Immature natural killer cell (primary cell): ENCODE data around the gene SH3BP4. TPM values are rescaled to one million over a fixed set of nuclear protein-coding genes. Genes with fewer than 3 reads are reported as not detected.

Experiments used
- DNase-seq, 3 donors: peaks; one replicate each; pipeline ENCODE4 v3.0.0; 2022; ENCODE audit warnings: mixed read lengths in 1 of 3
- H3K27ac Mint-ChIP-seq, 6 donors: one replicate each; pipeline ENCODE4 v1.8.0; 2020; ENCODE audit warnings: mixed read lengths in 6 of 6, mild to moderate bottlenecking in 5 of 6, inconsistent platforms in 4 of 6, moderate library complexity in 3 of 6
- H3K27me3 Mint-ChIP-seq, 3 donors: one replicate each; pipeline ENCODE4 v1.8.0; 2020 to 2021; ENCODE audit warnings: low read depth in 3 of 3, mild to moderate bottlenecking in 3 of 3, mixed read lengths in 3 of 3, moderate library complexity in 3 of 3, inconsistent platforms in 1 of 3
- H3K36me3 Mint-ChIP-seq, 3 donors: one replicate each; pipeline ENCODE4 v1.8.0; 2020; ENCODE audit warnings: mixed read lengths in 3 of 3, inconsistent platforms in 2 of 3, mild to moderate bottlenecking in 2 of 3
- H3K4me1 Mint-ChIP-seq, 2 donors: one replicate each; pipeline ENCODE4 v1.8.0; 2020; ENCODE audit warnings: inconsistent platforms in 2 of 2, mild to moderate bottlenecking in 2 of 2, mixed read lengths in 2 of 2, moderate library complexity in 1 of 2
- H3K4me3 Mint-ChIP-seq, 5 donors: one replicate each; pipeline ENCODE4 v1.8.0; 2020; ENCODE audit warnings: mild to moderate bottlenecking in 5 of 5, mixed read lengths in 5 of 5, inconsistent platforms in 3 of 5, moderate library complexity in 3 of 5
- H3K9me3 Mint-ChIP-seq, 6 donors: one replicate each; pipeline ENCODE4 v1.8.0; 2020; ENCODE audit warnings: mild to moderate bottlenecking in 6 of 6, mixed read lengths in 6 of 6, inconsistent platforms in 4 of 6, moderate library complexity in 3 of 6
- polyA plus RNA-seq, 3 donors: library from polyadenylated mRNA; unstranded; fragments of 300-500 nt; fragmentation: Illumina TruSeq; gene quantifications; one replicate each; pipeline ENCODE4 v1.2.3, GENCODE V29; 2021

Gene SH3BP4
- polyA plus RNA-seq, 3 donors from 2014 or later, result 0.83 to 3.5 (median 2.3) TPM

- no peaks in the 10 kb centered on the region for H3K36me3 Mint-ChIP-seq
- H3K27me3 Mint-ChIP-seq, result peaks cover 15 to 28% (median 18%) of the 10 kb centered on the region in 3 donors
- peaks cover 0 to 12% of the 10 kb centered on the region in 2 donors for H3K4me1 Mint-ChIP-seq
- H3K9me3 Mint-ChIP-seq, result no peaks in the 10 kb centered on the region
- H3K4me3 Mint-ChIP-seq, result peak overlapping the region; percentile 51 to 71 (median 64)
- no peak overlapping the region for H3K27ac Mint-ChIP-seq
- no peak for DNase-seq
Measured at GRCh38 chr2:234952270-234953115, 676 bp downstream of the SH3BP4 start.

GRCh38 chr2:234953116-234954031 lies 1.6 kb downstream of the SH3BP4 start:
- Mint-ChIP-seq H3K4me3 (peak overlapping the region; percentile 37 to 71 (median 62)), H3K36me3 (no peaks in the 10 kb centered on the region), H3K27me3 (peaks cover 18 to 28% (median 19%) of the 10 kb centered on the region in 3 donors), H3K9me3 (no peaks in the 10 kb centered on the region), H3K4me1 (peaks cover 0 to 12% of the 10 kb centered on the region in 2 donors), H3K27ac (no peak overlapping the region)
- no peak for DNase-seq

- Mint-ChIP-seq H3K27ac (no peak overlapping the region), H3K27me3 (peaks cover 19 to 30% (median 20%) of the 10 kb centered on the region in 3 donors), H3K4me3 (peak overlapping the region in 2 of 5 donors; percentile 5 to 20), H3K4me1 (peaks cover 0 to 12% of the 10 kb centered on the region in 2 donors), H3K9me3 (no peaks in the 10 kb centered on the region), H3K36me3 (no peaks in the 10 kb centered on the region)
- DNase-seq, result no peak
Measured at GRCh38 chr2:234954551-234954992, 2.8 kb downstream of the SH3BP4 start.

- H3K4me1 Mint-ChIP-seq, result peaks cover 0 to 12% of the 10 kb centered on the region in 2 donors
- no peak for DNase-seq
- H3K9me3 Mint-ChIP-seq, result no peaks in the 10 kb centered on the region
- H3K27me3 Mint-ChIP-seq, result peaks cover 15 to 25% (median 19%) of the 10 kb centered on the region in 3 donors
- no peak overlapping the region for H3K4me3 Mint-ChIP-seq
- no peak overlapping the region for H3K27ac Mint-ChIP-seq
- no peaks in the 10 kb centered on the region for H3K36me3 Mint-ChIP-seq
Measured at GRCh38 chr2:234955091-234955591, 3.3 kb downstream of the SH3BP4 start.

GRCh38 chr2:234955971-234956509 lies 4.2 kb downstream of the SH3BP4 start:
- no peaks in the 10 kb centered on the region for H3K36me3 Mint-ChIP-seq
- H3K4me3 Mint-ChIP-seq, result no peak overlapping the region
- peaks cover 12 to 19% (median 13%) of the 10 kb centered on the region in 3 donors for H3K27me3 Mint-ChIP-seq
- no peak overlapping the region for H3K27ac Mint-ChIP-seq
- no peak for DNase-seq
- peaks cover 0 to 2% (median 0%) of the 10 kb centered on the region in 6 donors for H3K9me3 Mint-ChIP-seq
- peaks cover 0 to 8% of the 10 kb centered on the region in 2 donors for H3K4me1 Mint-ChIP-seq

GRCh38 chr2:234957834-234958135 lies 6.0 kb downstream of the SH3BP4 start:
- no peak overlapping the region for H3K27ac Mint-ChIP-seq
- H3K9me3 Mint-ChIP-seq, result peaks cover 0 to 2% (median 0%) of the 10 kb centered on the region in 6 donors
- H3K4me3 Mint-ChIP-seq, result no peak overlapping the region
- H3K27me3 Mint-ChIP-seq, result peaks cover 9 to 17% (median 9%) of the 10 kb centered on the region in 3 donors
- no peak for DNase-seq
- no peaks in the 10 kb centered on the region for H3K36me3 Mint-ChIP-seq
- peaks cover 0 to 5% of the 10 kb centered on the region in 2 donors for H3K4me1 Mint-ChIP-seq

- Mint-ChIP-seq H3K9me3 (peaks cover 0 to 2% (median 0%) of the 10 kb centered on the region in 6 donors), H3K27ac (no peak overlapping the region), H3K4me3 (no peak overlapping the region), H3K27me3 (peaks cover 6 to 17% (median 7%) of the 10 kb centered on the region in 3 donors), H3K36me3 (no peaks in the 10 kb centered on the region), H3K4me1 (peaks cover 0 to 2% of the 10 kb centered on the region in 2 donors)
- no peak for DNase-seq
Measured at GRCh38 chr2:234958311-234958710, 6.5 kb downstream of the SH3BP4 start.

GRCh38 chr2:234958746-234959395 lies 7.1 kb downstream of the SH3BP4 start:
- Mint-ChIP-seq H3K9me3 (peaks cover 0 to 2% (median 0%) of the 10 kb centered on the region in 6 donors), H3K4me1 (no peaks in the 10 kb centered on the region), H3K27ac (no peak overlapping the region), H3K27me3 (peaks cover 6 to 15% (median 7%) of the 10 kb centered on the region in 3 donors), H3K36me3 (no peaks in the 10 kb centered on the region), H3K4me3 (no peak overlapping the region)
- DNase-seq, result no peak

- H3K4me1 Mint-ChIP-seq, result no peaks in the 10 kb centered on the region
- H3K27ac Mint-ChIP-seq, result no peak overlapping the region
- no peaks in the 10 kb centered on the region for H3K36me3 Mint-ChIP-seq
- DNase-seq, result no peak
- no peak overlapping the region for H3K4me3 Mint-ChIP-seq
- peaks cover 4 to 7% (median 6%) of the 10 kb centered on the region in 3 donors for H3K27me3 Mint-ChIP-seq
- H3K9me3 Mint-ChIP-seq, result peaks cover 0 to 2% (median 0%) of the 10 kb centered on the region in 6 donors
Measured at GRCh38 chr2:234960175-234961088, 8.6 kb downstream of the SH3BP4 start.

- Mint-ChIP-seq H3K4me3 (no peak overlapping the region), H3K9me3 (peaks cover 0 to 2% (median 0%) of the 10 kb centered on the region in 6 donors), H3K27ac (no peak overlapping the region), H3K27me3 (peaks cover 3 to 8% (median 6%) of the 10 kb centered on the region in 3 donors), H3K4me1 (no peaks in the 10 kb centered on the region), H3K36me3 (no peaks in the 10 kb centered on the region)
- DNase-seq, result no peak
Measured at GRCh38 chr2:234961784-234962183, 10.0 kb downstream of the SH3BP4 start.

GRCh38 chr2:234963773-234964615 lies 12.2 kb downstream of the SH3BP4 start:
- H3K27ac Mint-ChIP-seq, result no peak overlapping the region
- peaks cover 2 to 7% (median 4%) of the 10 kb centered on the region in 3 donors for H3K27me3 Mint-ChIP-seq

More at GRCh38 chr2:234963773-234964615, 12.2 kb downstream of the SH3BP4 start:
- no peaks in the 10 kb centered on the region for H3K36me3 Mint-ChIP-seq
- H3K4me3 Mint-ChIP-seq, result no peak overlapping the region
- H3K4me1 Mint-ChIP-seq, result peaks cover 0 to 3% of the 10 kb centered on the region in 2 donors
- DNase-seq, result no peak
- H3K9me3 Mint-ChIP-seq, result peaks cover 0 to 2% (median 0%) of the 10 kb centered on the region in 6 donors
